GM18508 (cell line): Measurements from ENCODE around the gene APOBEC3F.
"Not testable (repeated sequence)": the region's sequence is repeated elsewhere in the genome, so short reads cannot be mapped to it uniquely, and the experiment has no call there.

Experiments used
- ATAC-seq: cut with Tn5 transposase; IDR thresholded peaks from one replicate; pipeline ENCODE4 v1.9.1; 2021; ENCODE audit warnings: moderate number of reproducible peaks; ENCODE audit not compliant: insufficient read depth, unreplicated experiment

The APOBEC3F gene

GRCh38 chr22:39040538-39041296, at the start of gene APOBEC3F:
Gene APOBEC3F, plus strand, starts transcription at chr22:39040864. Its CDS starts 97 bp downstream, at chr22:39040961.
- ATAC-seq = not testable (repeated sequence)

- ATAC-seq = not testable (repeated sequence)
Measured at GRCh38 chr22:38992871-38993371, 47.7 kb upstream of the APOBEC3F start.

GRCh38 chr22:38996105-38996504, 44.6 kb upstream of the APOBEC3F start:
- no peak for ATAC-seq

- no peak for ATAC-seq
Measured at GRCh38 chr22:38997518-38997917, 43.1 kb upstream of the APOBEC3F start.

GRCh38 chr22:39003165-39003638, 37.5 kb upstream of the APOBEC3F start:
- no peak for ATAC-seq

- ATAC-seq = no peak
Measured at GRCh38 chr22:39007177-39007576, 33.5 kb upstream of the APOBEC3F start.

- not testable (repeated sequence) for ATAC-seq
Measured at GRCh38 chr22:39008271-39008850, 32.3 kb upstream of the APOBEC3F start.

GRCh38 chr22:39010946-39011345, 29.7 kb upstream of the APOBEC3F start:
- ATAC-seq = no peak

GRCh38 chr22:39012533-39013511, 27.8 kb upstream of the APOBEC3F start:
- no peak for ATAC-seq

- not testable (repeated sequence) for ATAC-seq
Measured at GRCh38 chr22:39013561-39013941, 27.1 kb upstream of the APOBEC3F start.

- ATAC-seq = no peak
Measured at GRCh38 chr22:39013942-39014722, 26.5 kb upstream of the APOBEC3F start, which contains the start of gene APOBEC3C. Gene APOBEC3C, plus strand, starts transcription at chr22:39014257. Its CDS starts 106 bp downstream, at chr22:39014363.

- not testable (repeated sequence) for ATAC-seq
Measured at GRCh38 chr22:39014723-39015121, 25.9 kb upstream of the APOBEC3F start.

- ATAC-seq = no peak
Measured at GRCh38 chr22:39016592-39016991, 24.1 kb upstream of the APOBEC3F start.

- no peak for ATAC-seq
Measured at GRCh38 chr22:39017596-39018365, 22.9 kb upstream of the APOBEC3F start.

- not testable (repeated sequence) for ATAC-seq
Measured at GRCh38 chr22:39020021-39020651, 20.5 kb upstream of the APOBEC3F start.

GRCh38 chr22:39021552-39022250, 19.0 kb upstream of the APOBEC3F start:
- no peak for ATAC-seq

GRCh38 chr22:39024519-39025308, 15.9 kb upstream of the APOBEC3F start:
- ATAC-seq = no peak
